Limb (tissue), 2 donors: Measurements from ENCODE around the gene AQP5.

Experiments
- DNase-seq, 2 donors: peaks; one replicate each; pipeline ENCODE4 v3.0.0-alpha.2; 2016; ENCODE audit errors: extremely low spot score in 2 of 2

AQP5 gene

GRCh38 chr12:49961111-49961922 is at the start of gene AQP5:
Gene AQP5 (plus strand): TSS chr12:49961872. CDS start chr12:49962018, 146 bp downstream.
- no peak for DNase-seq

- DNase-seq, result no peak
Observed at GRCh38 chr12:49912345-49913255, 49.1 kb upstream of the AQP5 start.

GRCh38 chr12:49916129-49916919 is 45.3 kb upstream of the AQP5 start:
- DNase-seq, result no peak

- DNase-seq, result no peak
Observed at GRCh38 chr12:49917166-49917787, 44.4 kb upstream of the AQP5 start.

GRCh38 chr12:49917788-49918173 is 43.9 kb upstream of the AQP5 start:
- DNase-seq, result no peak

- DNase-seq, result no peak
Observed at GRCh38 chr12:49920241-49920914, 41.3 kb upstream of the AQP5 start.

- no peak for DNase-seq
Observed at GRCh38 chr12:49920915-49921286, 40.8 kb upstream of the AQP5 start.

GRCh38 chr12:49921299-49921698 is 40.4 kb upstream of the AQP5 start:
- no peak for DNase-seq

GRCh38 chr12:49921936-49922335 is 39.7 kb upstream of the AQP5 start:
- no peak for DNase-seq

- no peak for DNase-seq
Observed at GRCh38 chr12:49922349-49923034, 39.2 kb upstream of the AQP5 start.

- DNase-seq, result no peak
Observed at GRCh38 chr12:49923035-49923644, 38.5 kb upstream of the AQP5 start.

GRCh38 chr12:49923880-49924556 is 37.7 kb upstream of the AQP5 start:
- no peak for DNase-seq

GRCh38 chr12:49924628-49925246 is 36.9 kb upstream of the AQP5 start:
- no peak for DNase-seq

GRCh38 chr12:49925433-49926204 is 36.1 kb upstream of the AQP5 start:
- no peak for DNase-seq

GRCh38 chr12:49928471-49928870 is 33.2 kb upstream of the AQP5 start:
- DNase-seq, result no peak

GRCh38 chr12:49929581-49929980 is 32.1 kb upstream of the AQP5 start:
- no peak for DNase-seq

- no peak for DNase-seq
Observed at GRCh38 chr12:49930515-49931288, 31.0 kb upstream of the AQP5 start.
